Hypothalamus (tissue), 51 donors: ENCODE data around the gene TMEM123.
"Not testable (repeated sequence)": the region's sequence is repeated elsewhere in the genome, so short reads cannot be mapped to it uniquely, and the experiment has no call there.

Source experiments
- DNase-seq, 51 donors: peaks; one replicate each; lab custom pipeline; 2025; lab: John Stamatoyannopoulos, UW

The TMEM123 gene

GRCh38 chr11:102451041-102451680, 1.4 kb downstream of the TMEM123 start:
- DNase-seq: peak in 2 of 51 donors; percentile 56 to 66

DNA sequence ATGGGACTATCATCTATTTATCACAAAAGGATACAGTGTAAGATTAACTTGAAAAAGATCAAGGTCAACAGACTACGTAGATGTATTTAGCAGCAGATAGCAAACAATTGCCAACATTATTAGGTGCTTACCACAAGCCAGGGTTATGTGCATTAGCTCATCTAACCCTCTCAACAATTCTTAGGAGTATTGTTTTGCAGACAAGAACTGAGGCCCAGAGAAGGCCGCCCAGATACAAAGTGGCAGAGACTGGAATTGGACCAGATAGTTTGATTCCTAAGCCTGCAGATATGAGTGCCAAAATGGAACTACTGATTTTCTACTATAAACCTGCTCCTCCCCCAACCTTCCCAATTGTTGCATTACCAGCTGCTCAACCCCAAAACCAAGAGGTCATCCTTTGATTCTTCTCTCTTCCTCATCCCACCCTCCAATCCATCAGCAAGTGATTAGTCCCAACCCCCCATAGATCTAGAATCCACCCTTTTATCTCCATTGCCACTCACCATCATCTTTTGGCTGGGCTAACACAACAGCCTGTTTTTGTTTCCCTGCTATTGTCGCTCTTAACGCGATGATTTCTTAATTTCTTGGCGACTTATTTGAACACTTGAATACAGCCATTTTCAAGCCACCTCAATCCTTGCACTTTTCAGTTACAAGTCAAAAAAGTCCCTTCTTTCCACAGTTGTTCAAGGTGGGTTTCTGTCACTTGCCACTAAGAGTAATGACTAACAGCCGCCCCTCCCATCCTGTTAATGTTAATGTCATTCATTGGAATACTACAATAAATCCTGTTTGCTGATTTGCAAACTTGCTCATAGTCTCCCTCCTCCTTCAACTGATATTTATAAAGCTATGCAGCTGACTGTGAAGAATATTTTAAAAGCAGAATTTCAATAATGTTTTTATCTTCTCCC, 2.7 kb downstream of the TMEM123 start:
- DNase-seq: peak in 2 of 51 donors; percentile 22 to 37

- no peak for DNase-seq
Measured at GRCh38 chr11:102448869-102449224, 3.7 kb downstream of the TMEM123 start.

- DNase-seq: no peak
Measured at GRCh38 chr11:102447941-102448868, 4.4 kb downstream of the TMEM123 start.

DNA sequence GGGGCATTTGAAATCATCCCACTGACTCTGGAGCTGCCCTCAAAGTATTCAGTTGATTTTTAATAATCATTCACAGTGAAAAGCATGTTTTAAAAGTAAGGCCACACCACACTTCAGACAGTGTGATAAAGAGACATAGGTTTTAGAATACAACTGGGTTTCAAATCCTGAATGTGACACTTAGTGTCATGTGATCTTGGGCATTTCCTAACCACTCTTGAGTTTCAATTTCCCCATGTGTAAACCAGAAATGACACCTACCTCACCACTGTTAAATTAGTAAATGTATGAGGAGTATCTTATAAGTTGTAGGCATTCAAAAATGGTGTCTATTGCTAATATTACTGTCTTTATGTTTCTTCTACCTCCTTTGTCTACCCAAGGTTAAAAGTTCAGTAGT, 5.4 kb downstream of the TMEM123 start:
- no peak for DNase-seq

- DNase-seq: no peak
Measured at GRCh38 chr11:102446606-102447005, 6.0 kb downstream of the TMEM123 start.

- not testable (repeated sequence) for DNase-seq
Measured at GRCh38 chr11:102444693-102445092, 7.9 kb downstream of the TMEM123 start.

DNA sequence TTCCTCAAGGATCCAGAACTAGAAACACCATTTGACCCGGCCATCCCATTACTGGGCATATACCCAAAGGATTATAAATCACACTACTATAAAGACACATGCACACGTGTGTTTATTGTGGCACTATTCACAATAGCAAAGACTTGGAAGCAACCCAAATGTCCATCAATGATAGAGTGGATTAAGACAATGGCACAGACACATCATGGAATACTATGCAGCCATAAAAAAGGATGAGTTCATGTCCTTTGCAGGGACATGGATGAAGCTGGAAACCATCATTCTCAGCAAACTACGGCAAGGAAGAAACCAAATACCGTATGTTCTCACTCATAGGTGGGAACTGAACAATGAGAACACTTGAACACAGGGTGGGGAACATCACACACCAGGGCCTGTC, 8.4 kb downstream of the TMEM123 start:
- DNase-seq: not testable (repeated sequence)

- not testable (repeated sequence) for DNase-seq
Measured at GRCh38 chr11:102439063-102439363, 13.6 kb downstream of the TMEM123 start.

- DNase-seq: no peak
Measured at GRCh38 chr11:102438311-102439062, 14.1 kb downstream of the TMEM123 start.

DNA sequence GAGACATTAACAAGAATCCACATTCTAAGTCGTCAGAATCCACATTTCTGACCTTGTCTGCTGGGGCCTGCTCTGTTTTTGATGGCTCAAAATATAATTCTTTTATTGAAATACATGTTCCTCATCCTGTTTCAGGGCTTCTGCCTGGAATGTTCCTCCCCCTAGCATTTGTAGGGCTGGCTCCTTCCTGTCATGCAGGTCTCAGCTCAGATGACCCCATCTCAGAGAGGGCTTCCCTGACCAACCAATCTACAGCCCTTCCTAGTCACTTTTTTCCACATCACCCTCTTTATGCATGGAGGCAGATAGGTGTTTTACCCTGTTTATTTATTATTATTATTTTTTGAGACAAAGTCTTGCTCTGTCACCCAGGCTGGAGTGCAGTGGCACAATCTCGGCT, 14.8 kb downstream of the TMEM123 start:
- DNase-seq: no peak

DNA sequence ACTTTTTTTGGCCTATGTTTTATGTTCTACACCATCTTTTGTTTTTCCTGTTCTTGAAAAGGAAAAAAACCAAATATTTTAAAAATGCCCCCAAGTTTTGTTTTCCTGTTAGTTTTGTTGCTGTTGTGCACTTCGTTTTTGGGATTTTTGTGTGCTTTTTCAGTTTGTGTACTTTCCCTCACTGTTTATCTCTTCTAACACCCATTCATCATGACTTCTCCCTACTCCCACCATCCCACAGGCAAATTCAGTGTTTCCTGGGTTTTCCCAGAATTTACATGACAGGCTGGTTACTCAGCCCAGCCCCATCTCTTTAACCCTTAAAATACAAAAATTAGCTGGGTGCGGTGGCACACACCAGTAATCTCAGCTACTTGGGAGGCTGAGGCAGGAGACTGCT, 15.6 kb downstream of the TMEM123 start:
- no peak for DNase-seq

DNA sequence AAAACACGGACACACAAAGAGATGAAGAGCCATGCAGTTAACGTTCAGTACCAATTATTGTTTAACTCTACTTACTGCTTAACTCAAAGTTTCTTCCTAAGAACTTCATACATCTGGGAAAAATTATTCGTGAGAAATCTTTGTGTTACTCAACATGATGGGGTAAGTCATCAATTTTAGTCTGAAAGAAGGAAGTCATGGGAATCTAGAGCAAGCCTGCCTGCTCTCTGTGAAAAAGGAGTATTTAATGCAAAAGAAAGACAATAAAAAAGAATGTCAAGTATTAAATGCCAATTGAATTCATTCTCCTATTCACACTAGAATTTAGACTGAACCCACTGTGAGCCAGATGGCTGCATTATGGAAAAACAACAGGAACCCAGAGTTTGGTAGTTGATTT, 16.0 kb downstream of the TMEM123 start:
- DNase-seq: no peak

- no peak for DNase-seq
Measured at GRCh38 chr11:102435688-102436087, 16.9 kb downstream of the TMEM123 start.

DNA sequence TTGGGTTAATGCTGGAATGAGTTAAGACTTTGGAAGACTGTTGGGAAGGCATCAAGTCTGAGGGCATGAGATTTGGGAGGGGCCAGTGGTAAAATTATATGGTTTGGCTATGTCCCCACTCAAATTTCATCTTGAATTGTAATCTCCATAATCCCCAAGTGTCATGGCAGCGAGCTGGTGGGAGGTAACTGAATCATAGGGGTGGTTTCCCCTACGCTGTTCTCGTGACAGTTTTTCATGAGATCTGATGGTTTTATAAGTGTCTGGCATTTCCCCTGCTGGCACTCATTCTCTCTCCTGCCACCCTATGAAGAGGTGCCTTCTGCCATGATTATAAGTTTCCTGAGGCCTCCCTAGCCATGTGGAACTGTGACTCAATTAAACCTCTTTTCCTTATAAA, 19.0 kb downstream of the TMEM123 start:
- not testable (repeated sequence) for DNase-seq

DNA sequence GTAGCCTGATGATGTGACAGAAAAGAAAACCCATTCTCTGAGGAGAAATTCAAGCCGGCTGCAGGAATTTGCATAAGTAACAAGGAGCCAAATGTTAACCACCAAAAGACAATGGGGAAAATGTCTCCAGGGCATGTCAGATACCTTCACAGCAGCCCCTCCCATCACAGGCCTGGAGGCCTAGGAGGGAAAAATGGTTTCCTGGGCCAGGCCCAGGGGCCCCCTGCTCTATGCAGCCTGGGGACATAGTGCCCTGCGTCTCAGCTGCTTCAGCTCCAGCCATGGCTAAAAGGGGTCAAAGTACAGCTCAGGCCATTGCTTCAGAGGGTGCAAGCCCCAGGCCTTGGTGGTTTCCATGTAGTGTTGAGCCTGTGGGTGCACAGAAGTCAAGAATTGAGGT, 20.0 kb downstream of the TMEM123 start:
- DNase-seq: not testable (repeated sequence)

DNA sequence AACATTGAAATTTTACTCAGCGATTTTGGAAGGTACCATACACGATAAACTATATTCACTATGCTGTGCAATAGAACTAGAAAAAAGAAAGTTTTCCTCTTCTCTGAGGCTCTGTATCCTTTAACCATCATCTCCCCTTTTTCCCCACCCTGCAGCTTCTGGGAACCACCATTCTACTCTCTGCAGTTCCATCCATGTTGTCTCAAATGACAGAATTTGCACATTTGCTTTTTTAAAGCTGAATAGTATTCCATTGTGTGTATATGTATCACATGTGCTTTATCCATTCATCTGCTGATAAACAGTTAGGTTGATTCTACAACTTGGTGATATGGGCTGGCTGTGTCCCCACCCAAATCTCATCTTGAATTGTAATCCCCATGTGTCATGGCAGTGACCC, 21.2 kb downstream of the TMEM123 start:
- no peak for DNase-seq

DNA sequence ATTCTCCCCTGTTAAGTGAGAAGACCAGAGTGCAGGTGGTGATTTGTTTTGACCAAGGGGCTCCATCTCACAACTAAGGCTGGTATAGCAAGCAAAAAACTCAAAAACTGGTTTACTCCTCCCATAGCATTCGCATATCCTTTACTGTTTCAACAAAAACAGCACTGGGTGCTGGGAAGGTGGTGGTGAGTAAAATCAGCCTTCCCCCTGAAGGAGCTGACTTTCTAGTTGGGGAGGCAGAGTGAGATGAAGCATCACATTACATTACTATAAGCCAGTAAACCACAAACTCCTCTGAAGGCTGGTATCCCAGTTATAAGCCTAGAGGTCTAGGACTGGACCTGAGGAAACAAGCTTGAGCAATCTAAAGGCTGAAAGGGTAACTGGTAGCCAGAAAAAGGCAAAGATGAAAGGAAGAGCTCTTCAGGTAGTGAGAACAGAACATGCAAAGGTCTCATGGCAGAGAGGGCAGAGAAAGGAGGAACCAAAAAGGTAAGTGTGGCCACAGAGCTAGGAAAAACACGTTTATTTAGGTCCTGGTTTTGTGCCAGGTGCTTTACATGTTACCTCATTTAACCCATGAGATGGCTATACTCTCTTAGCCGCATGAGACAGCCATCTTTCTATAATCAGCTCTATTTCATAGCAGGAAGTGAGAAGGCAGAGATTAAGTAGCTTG, 22.3 kb downstream of the TMEM123 start:
- no peak for DNase-seq

DNA sequence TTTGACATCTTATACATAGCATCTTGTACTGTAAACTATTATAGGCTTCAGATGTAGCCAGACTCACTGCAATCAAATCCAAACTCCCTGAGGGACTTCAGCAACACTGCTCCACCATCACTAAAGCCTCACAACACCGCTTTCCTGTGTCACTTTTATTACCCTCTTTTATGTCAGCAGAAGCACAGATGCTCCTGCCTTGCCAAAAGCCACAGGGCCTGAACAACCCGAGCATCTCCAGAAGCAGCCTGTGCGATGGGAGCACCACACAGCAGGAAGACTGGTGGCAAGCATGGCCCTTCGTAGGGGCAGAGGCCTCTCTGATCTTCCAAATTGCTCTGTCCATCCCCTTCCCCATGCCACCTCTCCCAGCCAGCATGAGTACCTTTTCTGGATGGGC, 22.9 kb downstream of the TMEM123 start:
- DNase-seq: peak in 1 of 51 donors; percentile 24

GRCh38 chr11:102429226-102429625, 23.3 kb downstream of the TMEM123 start:
- no peak for DNase-seq
